ENCODE results near the gene VARS2.

VARS2 gene

DNA sequence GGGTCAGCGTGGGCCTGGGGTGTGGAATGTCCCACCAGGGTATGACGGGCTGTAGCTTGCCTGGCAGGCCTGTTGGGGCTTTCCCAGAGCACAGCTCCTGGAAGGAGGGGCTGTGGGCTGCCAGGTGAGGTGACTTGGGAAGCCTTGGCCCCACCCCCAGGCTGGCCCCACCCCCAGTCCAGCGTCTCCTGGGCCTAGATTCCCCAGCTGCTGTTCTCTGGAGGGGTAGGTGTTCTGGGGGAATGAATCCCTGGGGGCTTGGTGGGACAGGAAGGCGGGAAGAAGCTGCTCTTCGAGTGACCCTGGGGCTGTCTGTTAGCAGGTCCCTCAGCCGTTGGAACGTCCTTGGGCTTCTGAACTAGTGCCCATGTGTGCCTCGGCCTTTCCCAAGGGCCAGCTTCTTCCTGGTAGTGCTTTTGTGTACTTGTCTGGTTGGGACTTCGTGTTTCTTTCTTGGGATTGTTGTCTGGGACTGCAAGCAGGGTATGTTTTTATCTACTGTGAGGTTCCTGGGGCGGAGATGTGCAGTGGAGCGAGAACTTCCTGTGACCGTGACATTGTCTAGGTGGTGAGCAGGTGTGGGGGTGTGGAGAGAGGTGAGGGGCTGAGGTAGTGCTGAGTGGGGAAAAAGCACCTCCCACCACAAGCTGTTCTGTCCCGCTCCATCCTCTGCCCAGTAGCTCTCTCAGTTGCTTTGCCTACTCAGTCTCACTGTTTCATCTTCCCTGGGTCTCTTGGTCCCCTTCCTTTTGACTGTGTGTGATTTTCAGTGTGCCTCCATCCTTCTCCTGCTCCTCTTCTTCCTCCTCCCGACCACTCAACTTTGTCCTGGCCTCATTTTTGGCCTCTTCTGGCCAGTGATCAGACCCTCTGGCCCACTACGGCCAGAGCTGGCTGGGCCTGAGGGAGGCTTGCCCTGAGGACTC, 31.0 kb upstream of the VARS2 start:
- no peak for TF ChIP-seq CSDC2 (CRISPR knock-in tag; IDR thresholded peaks at IDR 0.05)
- no peak for TF ChIP-seq ZNF8 (CRISPR knock-in tag; IDR thresholded peaks at IDR 0.05)
- TF ChIP-seq TOX (CRISPR knock-in tag; IDR thresholded peaks at IDR 0.05; ENCODE audit: borderline replicate concordance): no peak
- no peak for TF ChIP-seq ZFP30 (CRISPR knock-in tag; IDR thresholded peaks at IDR 0.05)
- no peak for TF ChIP-seq PPARA (CRISPR knock-in tag; IDR thresholded peaks at IDR 0.05; ENCODE audit: borderline replicate concordance)
- no peak for TF ChIP-seq ZFP3 (CRISPR knock-in tag; IDR thresholded peaks at IDR 0.05)
- TF ChIP-seq, protein P1, sequence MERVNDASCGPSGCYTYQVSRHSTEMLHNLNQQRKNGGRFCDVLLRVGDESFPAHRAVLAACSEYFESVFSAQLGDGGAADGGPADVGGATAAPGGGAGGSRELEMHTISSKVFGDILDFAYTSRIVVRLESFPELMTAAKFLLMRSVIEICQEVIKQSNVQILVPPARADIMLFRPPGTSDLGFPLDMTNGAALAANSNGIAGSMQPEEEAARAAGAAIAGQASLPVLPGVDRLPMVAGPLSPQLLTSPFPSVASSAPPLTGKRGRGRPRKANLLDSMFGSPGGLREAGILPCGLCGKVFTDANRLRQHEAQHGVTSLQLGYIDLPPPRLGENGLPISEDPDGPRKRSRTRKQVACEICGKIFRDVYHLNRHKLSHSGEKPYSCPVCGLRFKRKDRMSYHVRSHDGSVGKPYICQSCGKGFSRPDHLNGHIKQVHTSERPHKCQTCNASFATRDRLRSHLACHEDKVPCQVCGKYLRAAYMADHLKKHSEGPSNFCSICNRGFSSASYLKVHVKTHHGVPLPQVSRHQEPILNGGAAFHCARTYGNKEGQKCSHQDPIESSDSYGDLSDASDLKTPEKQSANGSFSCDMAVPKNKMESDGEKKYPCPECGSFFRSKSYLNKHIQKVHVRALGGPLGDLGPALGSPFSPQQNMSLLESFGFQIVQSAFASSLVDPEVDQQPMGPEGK (CRISPR knock-in tag; IDR thresholded peaks at IDR 0.05; ENCODE audit: borderline replicate concordance): no peak
- TF ChIP-seq ZNF565 (CRISPR knock-in tag; conservative IDR thresholded peaks at IDR 0.05; ENCODE audit: low read depth): no peak
- no peak for TF ChIP-seq CREB5 (CRISPR knock-in tag; IDR thresholded peaks at IDR 0.05; ENCODE audit: low read depth)
- no peak for TF ChIP-seq RARB (CRISPR knock-in tag; IDR thresholded peaks at IDR 0.05)
- no peak for TF ChIP-seq TCF4 (CRISPR knock-in tag; IDR thresholded peaks at IDR 0.05; ENCODE audit: borderline replicate concordance)
- no peak for TF ChIP-seq ISL1 (CRISPR knock-in tag; IDR thresholded peaks at IDR 0.05)
- TF ChIP-seq CSRNP3 (CRISPR knock-in tag; IDR thresholded peaks at IDR 0.05): no peak
- no peak for TF ChIP-seq SNAI2 (CRISPR knock-in tag; IDR thresholded peaks at IDR 0.05)
- no peak for TF ChIP-seq ESRRG (CRISPR knock-in tag; IDR thresholded peaks at IDR 0.05)
- TF ChIP-seq BACH2 (CRISPR knock-in tag; IDR thresholded peaks at IDR 0.05; ENCODE audit: borderline replicate concordance): no peak
- TF ChIP-seq, protein P2, sequence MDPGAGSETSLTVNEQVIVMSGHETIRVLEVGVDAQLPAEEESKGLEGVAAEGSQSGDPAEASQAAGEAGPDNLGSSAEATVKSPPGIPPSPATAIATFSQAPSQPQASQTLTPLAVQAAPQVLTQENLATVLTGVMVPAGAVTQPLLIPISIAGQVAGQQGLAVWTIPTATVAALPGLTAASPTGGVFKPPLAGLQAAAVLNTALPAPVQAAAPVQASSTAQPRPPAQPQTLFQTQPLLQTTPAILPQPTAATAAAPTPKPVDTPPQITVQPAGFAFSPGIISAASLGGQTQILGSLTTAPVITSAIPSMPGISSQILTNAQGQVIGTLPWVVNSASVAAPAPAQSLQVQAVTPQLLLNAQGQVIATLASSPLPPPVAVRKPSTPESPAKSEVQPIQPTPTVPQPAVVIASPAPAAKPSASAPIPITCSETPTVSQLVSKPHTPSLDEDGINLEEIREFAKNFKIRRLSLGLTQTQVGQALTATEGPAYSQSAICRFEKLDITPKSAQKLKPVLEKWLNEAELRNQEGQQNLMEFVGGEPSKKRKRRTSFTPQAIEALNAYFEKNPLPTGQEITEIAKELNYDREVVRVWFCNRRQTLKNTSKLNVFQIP (CRISPR knock-in tag; IDR thresholded peaks at IDR 0.05; ENCODE audit: borderline replicate concordance, low read depth): no peak
- ATAC-seq: no peak

GRCh38 chr6:30883685-30884520, 30.1 kb upstream of the VARS2 start, which contains the start of gene DDR1:
Gene DDR1 (plus strand): TSS chr6:30884519. CDS start chr6:30888730, 4,211 bp downstream.
- no peak for TF ChIP-seq TCF4 (CRISPR knock-in tag; IDR thresholded peaks at IDR 0.05; ENCODE audit: borderline replicate concordance)
- TF ChIP-seq ISL1 (CRISPR knock-in tag; IDR thresholded peaks at IDR 0.05): no peak
- TF ChIP-seq RARB (CRISPR knock-in tag; IDR thresholded peaks at IDR 0.05): no peak
- TF ChIP-seq, protein P2 (CRISPR knock-in tag; IDR thresholded peaks at IDR 0.05; ENCODE audit: borderline replicate concordance, low read depth): no peak
- no peak for TF ChIP-seq PPARA (CRISPR knock-in tag; IDR thresholded peaks at IDR 0.05; ENCODE audit: borderline replicate concordance)
- TF ChIP-seq TSHZ2 (CRISPR knock-in tag; IDR thresholded peaks at IDR 0.05): no peak
- TF ChIP-seq ZC3H10 (CRISPR knock-in tag; IDR thresholded peaks at IDR 0.05): no peak
- TF ChIP-seq GLIS3 (CRISPR knock-in tag; IDR thresholded peaks at IDR 0.05): no peak
- no peak for TF ChIP-seq ZFP30 (CRISPR knock-in tag; IDR thresholded peaks at IDR 0.05)
- ATAC-seq: peak; percentile 49

Data from SK-N-SH treated with all-trans-retinoic acid at 6 μM for 48 hours (cell line).